HL-60/S4 treated with phorbol 12-myristate 13-acetate at 8.2 ng/mL for 4 days and 3 days (cell line): Measurements from ENCODE around the gene ZER1.
"Not testable (repeated sequence)": the region's sequence is repeated elsewhere in the genome, so short reads cannot be mapped to it uniquely, and the experiment has no call there.

Experiments
- in situ Hi-C: fragments of 300-500 bp; cut with MboI; formaldehyde crosslinking; loops from 2 replicates; pipeline ENCODE4 v1.15.0; 2022; ENCODE audit warnings: low sequenced_read_pairs

Gene ZER1

DNA sequence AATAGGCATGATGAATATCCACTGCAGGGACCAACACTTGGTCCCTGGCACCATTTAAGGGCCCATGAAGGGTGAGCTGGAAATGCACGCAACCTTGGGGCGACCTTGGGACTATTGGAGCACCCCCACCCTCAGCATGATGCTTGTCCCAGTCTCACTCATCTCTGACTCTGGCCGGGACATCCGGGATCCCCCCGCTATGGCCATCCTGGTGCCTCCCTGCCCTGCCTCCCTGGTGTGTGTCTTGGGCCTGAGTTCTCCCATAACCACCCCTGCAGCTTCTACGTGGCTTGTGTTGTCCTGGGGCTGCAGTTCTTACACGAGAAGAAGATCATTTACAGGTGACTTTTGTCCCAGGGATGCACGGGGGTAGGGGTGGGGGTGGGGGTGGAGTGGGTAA, 53.7 kb downstream of the ZER1 start:
- in situ Hi-C loops: no loop called here

DNA sequence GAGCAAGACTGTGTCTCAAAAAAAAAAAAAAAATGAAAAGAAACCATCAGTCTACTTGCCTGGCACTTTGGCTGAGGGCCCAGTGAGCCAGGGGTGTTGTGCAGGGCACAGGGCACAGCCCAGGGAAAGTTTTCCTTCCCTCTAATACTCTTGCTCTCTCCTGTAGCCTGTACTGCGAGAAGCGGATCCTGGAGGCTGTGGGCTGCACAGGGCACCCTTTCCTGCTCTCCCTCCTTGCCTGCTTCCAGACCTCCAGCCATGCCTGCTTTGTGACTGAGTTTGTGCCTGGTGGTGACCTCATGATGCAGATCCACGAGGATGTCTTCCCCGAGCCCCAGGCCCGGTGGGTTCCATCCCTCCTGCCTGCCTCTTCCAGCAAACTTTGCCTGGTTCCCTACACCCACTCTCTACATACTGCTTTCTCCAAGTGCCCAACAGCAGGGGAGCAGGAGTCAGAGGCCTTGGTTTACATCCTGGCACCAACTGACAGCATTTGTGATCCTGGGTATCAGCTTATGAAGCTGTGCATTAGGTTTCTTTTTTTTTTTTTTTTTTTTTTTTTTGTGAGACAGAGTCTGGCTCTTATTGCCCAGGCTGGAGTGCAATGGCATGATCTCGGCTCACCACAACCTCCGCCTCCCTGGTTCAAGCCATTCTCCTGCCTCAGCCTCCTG, 55.0 kb downstream of the ZER1 start:
- in situ Hi-C loops: no loop called here

DNA sequence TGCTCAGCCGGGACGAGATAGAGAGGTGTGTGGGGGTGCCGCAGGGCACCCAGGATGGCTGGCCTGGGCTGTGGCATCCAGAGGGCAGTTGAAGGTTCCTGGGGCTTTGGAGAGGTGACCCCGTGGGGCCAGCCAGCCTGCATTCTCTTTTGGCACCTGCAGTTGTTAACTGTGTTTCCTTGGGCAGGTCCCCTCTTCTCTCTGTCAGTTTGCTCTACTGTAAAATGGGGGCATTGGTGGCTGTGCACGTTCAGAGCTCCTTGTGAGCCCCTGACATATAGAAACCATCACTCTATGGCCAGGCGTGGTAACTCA, 56.3 kb downstream of the ZER1 start:
- in situ Hi-C loops: no loop called here

DNA sequence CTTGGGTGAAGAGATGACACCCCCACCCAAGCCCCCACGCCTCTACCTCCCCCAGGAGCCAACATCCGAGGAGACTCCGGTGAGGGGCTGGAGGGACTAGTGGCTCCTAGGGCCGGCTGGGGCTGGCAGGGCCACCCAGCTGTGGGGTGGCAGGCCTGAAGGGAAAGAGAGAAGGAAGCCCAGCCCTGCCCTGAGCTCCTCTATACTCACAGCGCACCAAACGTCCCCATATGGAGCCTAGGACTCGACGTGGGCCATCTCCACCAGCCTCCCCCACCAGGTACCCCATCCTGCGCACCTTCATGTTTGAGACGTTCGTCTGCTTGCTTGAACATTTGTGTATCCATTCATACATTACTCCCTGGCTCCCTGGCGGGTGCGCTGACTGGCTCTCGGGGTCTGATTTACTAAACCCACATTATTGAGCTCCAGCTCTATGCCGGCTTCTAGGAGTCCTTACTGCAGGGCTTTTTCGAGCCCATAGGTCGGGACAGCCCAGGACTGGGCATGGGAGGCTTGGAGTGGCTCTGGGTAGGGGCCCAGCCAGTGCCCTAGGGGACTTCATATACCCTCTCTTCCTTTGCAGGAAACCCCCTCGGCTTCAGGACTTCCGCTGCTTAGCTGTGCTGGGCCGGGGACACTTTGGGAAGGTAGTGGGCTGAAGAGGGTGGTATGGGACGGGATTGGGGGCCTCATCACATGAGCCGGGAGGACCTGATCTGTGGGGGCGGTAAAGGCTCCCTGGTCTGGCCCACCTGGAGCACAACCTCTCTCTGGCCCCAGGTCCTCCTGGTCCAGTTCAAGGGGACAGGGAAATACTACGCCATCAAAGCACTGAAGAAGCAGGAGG, 56.9 kb downstream of the ZER1 start:
- in situ Hi-C loops: no loop called here

DNA sequence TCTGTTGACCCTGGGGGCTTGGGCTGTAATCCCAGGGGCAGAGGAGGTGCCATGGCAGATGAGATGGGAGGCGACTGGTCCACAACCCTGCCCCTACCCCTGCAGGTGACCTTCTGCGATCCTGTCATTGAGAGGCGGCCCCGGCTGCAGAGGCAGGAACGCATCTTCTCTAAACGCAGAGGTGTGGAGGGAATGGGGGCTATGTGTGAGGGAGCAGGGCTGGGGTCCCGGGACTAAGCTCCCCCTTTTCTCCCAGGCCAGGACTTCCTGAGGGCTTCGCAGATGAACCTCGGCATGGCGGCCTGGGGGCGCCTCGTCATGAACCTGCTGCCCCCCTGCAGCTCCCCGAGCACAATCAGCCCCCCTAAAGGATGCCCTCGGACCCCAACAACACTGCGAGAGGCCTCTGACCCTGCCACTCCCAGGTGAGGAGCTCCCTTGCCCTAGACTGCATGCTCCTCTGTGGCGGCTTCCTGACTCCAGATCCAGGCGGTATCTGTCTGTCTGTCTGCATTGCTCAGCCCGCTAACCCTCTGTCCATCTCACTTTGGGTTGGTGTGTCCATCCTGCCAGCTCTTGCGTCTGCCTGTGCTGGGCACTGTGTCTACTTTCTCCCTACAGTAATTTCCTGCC, 57.7 kb downstream of the ZER1 start:
- in situ Hi-C loops: no loop called here

DNA sequence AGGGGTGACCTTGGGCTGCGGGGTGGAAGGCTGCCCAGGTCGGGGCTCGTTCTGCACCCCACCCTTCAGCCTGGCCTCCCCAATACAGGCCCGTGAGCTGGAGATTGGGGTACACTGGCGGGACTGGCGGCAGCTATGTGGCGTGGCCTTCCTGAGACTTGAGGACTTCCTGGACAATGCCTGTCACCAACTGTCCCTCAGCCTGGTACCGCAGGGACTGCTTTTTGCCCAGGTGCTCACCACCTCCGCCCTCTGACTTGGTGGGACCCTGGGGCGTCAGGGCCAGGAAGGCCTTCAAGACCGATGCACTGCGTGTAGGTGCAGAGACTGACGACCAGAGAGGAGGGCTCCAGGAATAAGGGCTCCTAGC, 58.3 kb downstream of the ZER1 start:
- in situ Hi-C loops: no loop called here

DNA sequence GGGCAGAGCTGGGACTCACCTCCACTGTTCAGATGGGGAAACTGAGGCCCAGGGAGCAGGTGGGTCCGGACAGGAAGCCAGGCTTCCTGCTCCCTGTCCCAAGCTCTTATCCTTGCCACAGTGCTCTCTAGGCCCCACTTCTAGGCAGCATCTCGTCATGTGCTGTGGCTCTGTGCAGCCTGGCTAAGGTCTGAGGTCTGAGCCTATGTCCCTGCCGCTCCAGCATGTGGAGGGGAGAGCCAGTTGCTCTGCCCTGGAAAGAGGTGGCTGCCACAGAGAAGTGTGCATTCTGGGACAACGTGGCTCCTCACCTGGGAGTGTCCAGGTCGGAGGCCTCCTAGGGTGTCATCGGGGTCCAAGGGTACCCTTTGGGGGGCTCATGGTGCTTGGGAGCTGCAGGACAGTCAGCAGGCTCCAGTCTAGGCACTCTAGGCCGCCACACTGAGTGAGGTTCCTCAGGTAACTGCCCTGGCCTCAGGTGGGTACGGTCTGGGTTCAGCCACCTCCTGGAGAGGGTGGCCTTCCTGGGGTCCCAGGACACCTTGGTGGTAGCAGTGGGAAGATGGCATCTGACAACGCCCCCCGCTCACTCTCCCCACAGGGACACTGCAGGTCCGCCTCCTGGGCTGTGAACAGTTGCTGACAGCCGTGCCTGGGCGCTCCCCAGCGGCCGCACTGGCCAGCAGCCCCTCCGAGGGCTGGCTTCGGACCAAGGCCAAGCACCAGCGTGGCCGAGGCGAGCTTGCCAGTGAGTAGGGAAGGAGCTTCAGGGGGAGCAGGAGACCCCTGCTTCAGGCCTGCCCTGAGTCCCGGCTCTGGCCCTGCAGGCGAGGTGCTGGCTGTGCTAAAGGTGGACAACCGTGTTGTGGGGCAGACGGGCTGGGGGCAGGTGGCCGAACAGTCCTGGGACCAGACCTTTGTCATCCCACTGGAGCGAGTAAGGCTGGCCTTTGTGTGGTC, 59.0 kb downstream of the ZER1 start:
- in situ Hi-C loops: no loop called here

DNA sequence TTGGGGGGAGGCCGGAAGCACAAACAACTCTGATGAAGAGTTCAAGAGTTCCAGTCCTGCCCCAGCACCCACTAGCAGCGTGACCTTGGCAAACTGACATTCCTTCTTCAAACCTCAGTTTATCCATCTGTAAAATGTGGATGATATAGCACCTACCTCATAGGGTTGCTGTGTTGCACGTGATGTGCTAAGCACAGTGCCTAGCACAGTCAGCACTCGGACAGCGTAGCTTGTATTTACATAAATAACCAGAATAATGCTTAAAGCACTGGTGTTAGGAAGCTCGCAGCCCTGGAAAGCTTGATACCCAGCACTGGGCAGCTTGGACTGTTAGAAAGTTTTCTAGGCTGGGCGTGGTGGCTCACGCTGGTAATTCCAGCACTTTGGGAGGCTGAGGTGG, 64.3 kb downstream of the ZER1 start:
- in situ Hi-C loops: no loop called here

DNA sequence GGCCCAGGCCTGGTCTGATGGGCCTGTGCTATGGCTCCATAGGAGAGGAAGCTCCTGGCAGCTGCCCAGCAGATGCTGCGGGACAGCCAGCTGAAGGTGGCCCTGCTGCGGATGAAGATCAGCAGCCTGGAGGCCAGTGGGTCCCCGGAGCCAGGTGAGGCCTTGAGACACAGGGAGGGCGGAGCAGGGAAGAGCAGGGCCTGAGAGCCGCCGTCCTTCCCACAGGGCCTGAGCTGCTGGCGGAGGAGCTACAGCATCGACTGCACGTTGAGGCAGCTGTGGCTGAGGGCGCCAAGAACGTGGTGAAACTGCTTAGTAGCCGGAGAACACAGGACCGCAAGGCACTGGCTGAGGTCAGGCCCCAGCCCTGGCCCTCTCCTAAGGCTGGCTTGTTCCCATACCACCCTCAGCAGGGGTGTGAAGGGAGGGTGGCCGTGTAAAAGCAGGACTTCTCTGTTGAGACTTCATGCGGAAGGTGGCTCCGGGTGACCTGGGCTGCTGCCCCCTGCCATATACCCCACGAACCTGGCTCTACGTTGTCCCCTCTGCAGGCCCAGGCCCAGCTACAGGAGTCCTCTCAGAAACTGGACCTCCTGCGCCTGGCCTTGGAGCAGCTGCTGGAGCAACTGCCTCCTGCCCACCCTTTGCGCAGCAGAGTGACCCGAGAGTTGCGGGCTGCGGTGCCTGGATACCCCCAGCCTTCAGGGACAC, 64.9 kb downstream of the ZER1 start:
- in situ Hi-C loops: no loop called here

DNA sequence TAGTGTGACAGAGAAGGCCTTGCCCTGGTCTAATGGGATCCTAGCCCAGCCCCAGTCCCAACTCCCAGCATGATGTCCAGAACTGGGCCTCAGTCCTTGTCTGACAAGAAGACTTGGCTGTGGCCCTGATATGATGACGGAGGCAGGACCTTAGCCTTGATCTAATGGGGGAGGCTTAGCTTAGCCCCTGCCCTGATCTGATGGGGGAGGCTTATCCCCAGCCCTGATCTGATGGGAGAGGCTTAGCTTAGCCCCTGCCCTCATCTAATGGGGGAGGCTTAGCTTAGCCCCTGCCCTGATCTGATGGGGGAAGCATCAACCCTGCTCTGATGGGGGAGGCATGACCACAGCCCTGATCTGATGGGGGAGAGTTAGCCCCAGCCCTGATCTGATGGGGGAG, 65.7 kb downstream of the ZER1 start:
- in situ Hi-C loops: no loop called here

DNA sequence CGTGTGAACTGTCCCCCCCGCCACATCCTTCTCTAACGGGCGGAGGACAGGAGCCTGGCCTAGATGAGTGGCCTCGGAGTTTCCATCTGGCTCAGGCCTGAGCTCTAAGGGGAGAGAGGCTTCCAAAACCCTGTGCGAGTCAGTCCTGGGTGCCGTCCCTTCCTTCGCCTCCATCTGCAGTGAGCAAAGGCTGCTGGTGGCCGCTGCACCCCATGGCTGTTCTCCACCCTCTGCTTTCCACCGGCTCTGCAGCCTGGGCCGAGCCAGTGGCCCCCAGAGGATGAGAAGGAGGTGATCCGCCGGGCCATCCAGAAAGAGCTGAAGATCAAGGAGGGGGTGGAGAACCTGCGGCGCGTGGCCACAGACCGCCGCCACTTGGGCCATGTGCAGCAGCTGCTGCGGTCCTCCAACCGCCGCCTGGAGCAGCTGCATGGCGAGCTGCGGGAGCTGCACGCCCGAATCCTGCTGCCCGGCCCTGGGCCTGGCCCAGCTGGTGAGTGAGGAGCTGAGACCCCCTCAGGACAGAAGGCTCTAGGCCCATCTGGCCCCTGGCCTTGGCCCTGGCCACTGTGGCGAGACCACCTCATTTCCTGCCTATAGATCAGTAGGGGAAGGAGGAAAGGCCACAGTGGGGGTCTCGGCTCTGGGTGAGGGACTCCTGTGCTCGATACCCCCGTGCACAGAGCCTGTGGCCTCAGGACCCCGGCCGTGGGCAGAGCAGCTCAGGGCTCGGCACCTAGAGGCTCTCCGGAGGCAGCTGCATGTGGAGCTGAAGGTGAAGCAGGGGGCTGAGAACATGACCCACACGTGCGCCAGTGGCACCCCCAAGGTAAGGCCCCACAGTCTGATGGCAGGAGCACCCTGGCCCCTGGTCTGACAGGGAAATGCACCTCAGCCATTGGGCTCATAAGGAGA, 66.4 kb downstream of the ZER1 start:
- in situ Hi-C loops: no loop called here

DNA sequence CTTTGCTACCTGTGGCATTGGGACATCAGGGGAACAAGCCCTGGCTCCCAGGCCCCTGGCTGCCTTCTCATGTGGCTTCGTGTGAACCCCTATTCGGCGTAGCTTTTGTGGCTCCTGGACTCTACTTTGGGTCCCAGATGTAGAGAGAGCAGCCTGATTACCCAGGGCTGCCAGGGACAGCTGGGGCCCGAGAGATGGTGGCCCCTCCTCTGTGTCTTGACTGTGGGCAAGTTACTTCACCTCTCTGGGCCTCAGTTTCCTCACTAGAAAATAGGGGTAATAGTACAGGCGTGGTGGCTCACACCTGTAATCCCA, 67.4 kb downstream of the ZER1 start:
- in situ Hi-C loops: no loop called here

DNA sequence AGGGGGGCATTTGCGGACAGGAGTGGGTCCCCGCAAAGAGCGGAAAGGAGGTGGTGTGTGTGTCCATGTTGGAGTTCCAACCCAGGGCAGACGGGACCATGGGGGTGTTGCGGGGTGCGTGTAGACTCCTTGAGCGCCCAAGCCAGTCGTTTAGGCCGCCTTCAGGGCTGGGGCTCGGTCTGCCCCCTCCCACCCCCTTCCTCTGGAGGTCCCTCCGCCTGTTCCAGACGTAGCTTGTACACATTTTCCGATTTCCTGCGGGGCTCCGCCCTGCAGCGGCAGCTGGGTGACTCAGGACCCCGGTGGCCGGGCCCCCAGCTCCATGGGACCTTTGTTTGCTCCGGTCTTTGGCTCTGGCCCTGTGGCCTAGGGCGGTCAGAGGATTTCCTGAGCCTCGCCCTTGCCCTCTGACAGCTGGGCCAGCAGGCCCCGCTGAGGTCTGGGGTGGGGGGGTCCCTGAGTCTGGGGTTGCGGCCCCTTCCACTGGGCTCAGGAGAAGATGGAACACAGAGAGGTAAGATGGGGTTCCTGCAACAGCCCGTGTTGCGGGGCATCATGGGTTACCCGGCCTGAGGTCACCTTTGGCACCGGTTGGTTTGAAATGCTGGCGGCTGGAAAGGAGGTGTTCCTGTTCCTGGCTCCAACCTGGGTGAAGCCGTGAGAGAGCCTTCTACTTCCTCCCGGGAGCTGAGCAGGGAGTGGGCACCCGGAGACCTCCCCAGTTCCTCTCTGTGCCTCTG, 67.9 kb downstream of the ZER1 start:
- in situ Hi-C loops: no loop called here

DNA sequence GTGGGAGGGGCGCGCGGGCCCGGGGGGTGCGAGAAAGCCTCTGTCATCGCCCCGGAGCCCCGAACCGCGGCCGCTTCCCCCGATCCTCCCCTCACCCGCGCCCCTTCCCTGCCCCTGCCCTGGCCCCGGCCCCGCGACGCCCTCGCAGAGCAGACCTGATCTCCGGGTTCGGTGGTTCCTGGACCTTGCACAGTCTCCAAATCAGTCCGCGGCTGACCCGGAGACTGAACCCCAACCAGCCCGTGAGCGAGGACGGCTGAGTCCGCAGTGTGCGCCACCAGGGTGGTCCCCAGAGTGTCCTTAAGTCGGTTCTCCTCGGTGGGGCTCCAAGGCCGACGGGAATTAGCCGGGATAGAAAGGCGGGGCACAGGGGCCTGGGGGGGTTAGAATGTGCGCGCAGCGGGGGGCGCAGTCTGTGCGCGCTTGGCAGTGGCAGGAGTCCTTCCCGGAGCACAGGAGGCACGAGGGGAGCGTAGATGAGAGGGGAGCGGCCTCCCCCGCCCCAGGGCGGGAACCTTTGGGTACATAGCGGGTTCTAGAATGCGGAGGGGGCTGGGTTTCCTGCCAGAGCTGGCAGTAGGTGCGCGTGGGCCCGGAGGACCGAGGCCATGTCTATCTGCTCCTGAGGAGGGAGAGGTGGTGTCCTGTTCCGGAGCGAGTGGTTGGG, 68.6 kb downstream of the ZER1 start:
- in situ Hi-C loops: no loop called here

DNA sequence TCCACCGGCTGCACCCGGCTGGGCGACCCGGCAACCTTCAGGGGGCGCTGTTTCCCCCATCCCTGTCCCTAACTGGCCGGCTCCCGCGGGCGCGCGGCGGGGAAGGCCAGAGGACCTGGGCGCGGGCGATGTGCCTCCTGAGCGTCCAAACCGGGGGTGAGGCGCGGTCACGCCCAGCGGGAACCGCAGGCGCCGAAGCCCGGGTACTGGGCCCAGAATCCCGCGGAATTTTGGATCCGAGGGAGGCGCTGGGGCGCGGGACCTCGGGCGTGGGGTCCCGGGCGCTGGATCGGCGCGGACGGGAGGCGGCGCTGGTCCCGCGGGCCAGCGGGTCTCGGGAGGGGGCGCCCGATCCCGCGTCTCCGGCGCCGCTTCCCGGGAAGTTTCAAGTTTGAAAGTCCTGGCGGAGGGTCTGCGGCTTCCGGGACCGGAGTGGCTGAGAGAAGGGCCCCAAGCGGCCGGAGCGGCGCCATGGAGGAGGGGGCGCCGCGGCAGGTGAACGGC, 69.2 kb downstream of the ZER1 start, which contains the start of gene PKN3:
Gene PKN3 (plus strand): TSS at position 59 of the 504 bp plus-strand sequence. CDS start 413 bp downstream, at position 472.
- in situ Hi-C loops: no loop called here

DNA sequence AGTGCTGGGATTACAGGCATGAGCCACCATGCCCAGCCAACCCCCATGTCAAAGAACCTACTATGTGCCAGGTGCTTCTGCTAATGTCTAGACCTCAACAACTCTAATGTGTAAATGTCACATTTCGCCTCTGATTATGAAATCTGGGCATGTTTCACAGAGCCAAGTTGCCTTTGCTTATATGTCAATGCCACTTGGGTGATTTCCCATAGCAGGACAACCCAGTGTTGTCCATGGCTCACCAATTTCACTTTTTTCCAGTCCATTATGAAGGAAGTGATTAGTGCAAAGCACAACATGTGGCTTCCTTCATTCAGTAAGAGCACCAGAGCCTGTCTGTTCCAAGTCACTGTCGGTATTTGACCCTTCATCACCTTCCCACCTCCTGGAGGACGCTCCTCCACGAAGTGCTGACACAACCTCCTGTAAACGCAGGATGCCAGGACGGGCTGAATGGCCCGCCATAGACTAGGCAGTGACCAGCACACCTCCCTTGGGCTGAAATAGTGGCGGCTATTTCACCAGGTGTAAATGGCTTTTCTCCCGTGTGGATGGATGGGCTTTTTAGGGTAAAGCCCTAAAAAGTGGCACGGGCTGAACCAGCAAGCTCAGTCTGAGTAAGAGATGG, 70.4 kb downstream of the ZER1 start:
- in situ Hi-C loops: no loop called here

DNA sequence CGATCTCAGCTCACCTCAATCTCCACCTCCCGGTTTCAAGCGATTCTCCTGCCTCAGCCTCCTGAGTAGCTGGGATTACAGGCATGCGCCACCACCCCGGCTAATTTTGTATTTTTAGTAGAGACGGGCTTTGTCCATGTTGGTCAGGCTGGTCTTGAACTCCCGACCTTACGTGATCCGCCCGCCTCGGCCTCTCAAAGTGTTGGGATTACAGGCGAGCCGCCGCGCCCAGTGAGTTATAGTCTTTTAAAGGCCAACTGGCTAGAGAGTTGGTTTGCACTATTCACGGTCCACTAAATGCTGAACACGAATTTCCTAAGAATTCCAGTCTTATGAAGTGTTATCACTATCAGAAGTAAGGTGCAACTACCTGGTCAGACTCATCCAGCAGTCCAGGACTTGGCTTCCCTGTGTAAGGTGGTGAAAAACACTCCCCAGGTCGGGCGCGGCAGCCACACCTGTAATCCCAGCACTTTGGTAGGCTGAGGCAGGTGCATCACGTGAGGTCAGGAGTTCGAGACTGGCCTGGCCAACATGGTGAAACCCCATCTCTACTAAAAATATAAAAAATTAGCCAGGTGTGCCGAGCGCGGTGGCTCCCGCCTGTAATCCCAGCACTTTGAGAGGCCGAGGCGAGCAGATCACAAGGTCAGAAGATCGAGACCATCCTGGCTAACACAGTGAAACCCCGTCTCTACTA, 72.5 kb downstream of the ZER1 start:
- in situ Hi-C loops: not testable (repeated sequence)
